ENCODE data around the gene PM20D1.
A peak's percentile ranks its signal among the peaks of the same experiment; 100 is the strongest.
"Not testable (repeated sequence)": the region's sequence is repeated elsewhere in the genome, so short reads cannot be mapped to it uniquely, and the experiment has no call there.

PM20D1 gene

DNA sequence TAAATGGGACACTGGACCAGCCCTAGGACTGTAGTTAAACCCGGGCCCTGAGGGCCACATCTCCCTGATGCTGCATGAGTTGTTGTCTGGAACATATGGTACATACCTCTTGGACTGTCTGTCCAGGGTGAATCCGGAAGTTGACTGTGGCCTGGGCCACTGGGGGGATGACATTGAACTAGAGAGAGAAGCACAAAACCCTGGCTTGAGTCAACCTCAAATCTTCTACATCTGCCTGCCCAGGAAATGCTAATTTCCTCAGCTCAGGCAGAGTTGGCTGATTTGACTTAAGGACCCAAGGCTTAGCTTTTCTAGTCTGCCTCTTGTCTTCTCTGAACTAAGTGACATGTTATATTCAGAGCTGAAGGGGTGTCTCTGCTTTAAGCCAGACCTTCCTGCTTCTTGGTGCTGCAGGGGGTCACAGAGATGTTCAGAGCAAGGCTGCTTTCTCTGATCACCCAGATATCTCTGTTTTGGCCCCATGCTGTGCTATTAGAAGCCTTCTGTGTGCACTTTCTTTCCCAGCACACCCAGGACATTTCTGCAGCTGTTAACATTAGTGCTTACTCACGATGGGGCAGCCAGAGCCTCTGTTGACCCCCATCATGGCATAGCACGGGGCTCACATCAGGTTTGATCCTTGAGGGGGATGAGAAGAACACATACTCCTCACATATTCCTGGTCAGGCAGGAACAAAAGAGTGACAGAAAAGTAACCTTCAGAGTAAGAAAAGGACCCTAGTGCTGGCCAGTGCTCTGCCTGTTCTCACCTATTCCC is 9.6 kb downstream of the PM20D1 start:
- DNase-seq (ENCODE audit: low read depth in 3 of 3), result no peak

- DNase-seq (ENCODE audit: low read depth in 3 of 3), result no peak
Observed at GRCh38 chr1:205837382-205837970, 12.5 kb downstream of the PM20D1 start.

GRCh38 chr1:205834751-205835150 is 15.2 kb downstream of the PM20D1 start:
- no peak for DNase-seq (ENCODE audit: low read depth in 3 of 3)

GRCh38 chr1:205832326-205832751 is 17.6 kb downstream of the PM20D1 start:
- DNase-seq (ENCODE audit: low read depth in 3 of 3), result no peak

DNA sequence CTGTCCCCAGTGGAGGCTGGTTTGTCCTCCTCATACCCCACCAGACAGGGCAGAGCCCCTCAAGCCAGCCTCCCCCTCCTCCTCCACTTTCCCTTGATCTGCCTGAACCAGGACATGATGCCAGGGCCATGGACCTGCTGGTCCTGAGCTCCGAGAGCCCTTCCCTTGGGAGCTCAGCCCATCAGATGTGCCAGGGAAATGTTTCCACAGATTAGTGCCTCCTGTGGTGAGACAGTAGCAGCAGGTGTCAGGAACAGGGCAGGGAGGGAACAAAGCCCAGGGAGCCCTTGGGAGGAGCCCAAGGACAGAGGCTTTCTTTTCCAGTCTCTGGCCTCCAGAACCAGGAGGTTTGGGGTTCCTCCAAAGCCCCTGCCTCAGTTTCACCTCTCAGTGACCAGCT is 22.3 kb downstream of the PM20D1 start:
- no peak for DNase-seq (ENCODE audit: low read depth in 3 of 3)

DNA sequence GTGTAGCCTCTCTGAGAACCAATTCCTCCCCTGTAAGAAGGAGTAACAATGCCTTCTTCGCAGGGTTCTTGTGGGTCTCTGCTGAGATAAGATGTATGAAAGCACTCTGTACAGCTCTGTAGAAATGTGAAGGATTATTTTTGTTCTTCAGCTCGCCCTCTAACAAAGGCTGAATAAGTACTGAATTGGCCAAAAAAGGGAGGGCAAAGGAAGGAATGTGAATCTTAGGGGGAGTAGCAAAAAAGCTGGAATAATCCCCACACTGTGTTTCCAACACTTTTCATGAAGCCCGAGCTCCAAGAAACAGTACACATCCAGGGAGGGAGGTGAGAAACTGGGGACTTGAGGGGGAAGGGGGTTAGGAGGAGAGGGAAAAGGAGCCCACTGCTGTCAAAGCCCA is 22.9 kb downstream of the PM20D1 start:
- no peak for DNase-seq (ENCODE audit: low read depth in 3 of 3)

- no peak for DNase-seq (ENCODE audit: low read depth in 3 of 3)
Observed at GRCh38 chr1:205826016-205826806, 23.7 kb downstream of the PM20D1 start.

DNA sequence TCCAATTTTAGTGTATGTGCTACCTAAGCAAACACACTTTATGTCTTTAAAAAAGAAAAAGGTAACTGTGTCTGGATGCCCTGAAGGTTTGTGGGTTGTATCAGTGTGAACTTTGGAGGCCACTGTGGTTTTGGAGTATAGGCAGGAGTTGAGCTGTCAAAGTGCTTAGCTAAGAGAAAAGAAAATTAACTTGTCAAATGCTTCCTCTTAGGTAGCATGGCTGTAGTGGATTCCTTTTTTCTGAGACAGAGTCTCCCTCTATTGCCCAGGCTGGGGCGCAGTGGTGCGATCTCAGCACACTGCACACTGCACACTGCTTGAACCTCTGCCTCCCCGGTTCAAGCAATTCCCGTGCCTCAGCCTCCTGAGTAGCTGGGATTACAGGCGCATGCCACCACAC is 25.8 kb downstream of the PM20D1 start:
- no peak for DNase-seq (ENCODE audit: low read depth in 3 of 3)

- not testable (repeated sequence) for DNase-seq (ENCODE audit: low read depth in 3 of 3)
Observed at GRCh38 chr1:205823260-205823659, 26.7 kb downstream of the PM20D1 start.

DNA sequence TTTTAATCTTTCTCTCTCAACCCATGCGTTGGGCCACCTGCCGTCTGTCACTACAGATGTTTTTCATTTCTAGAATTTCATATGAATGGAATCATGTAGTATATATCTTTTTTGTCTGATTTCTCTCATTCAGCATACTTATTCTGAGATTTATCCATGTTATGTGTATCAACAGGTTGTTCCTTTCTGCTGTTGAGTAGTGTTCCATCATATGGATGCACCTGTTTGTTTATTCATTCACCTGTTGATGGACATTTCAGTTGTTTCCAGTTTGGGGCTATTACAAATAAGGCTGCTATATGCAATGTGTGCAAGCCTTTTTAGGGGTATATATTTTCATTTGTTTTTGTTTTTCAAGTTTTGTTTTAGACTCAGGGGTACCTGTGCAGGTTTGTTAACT is 27.5 kb downstream of the PM20D1 start:
- DNase-seq (ENCODE audit: low read depth in 3 of 3), result no peak

DNA sequence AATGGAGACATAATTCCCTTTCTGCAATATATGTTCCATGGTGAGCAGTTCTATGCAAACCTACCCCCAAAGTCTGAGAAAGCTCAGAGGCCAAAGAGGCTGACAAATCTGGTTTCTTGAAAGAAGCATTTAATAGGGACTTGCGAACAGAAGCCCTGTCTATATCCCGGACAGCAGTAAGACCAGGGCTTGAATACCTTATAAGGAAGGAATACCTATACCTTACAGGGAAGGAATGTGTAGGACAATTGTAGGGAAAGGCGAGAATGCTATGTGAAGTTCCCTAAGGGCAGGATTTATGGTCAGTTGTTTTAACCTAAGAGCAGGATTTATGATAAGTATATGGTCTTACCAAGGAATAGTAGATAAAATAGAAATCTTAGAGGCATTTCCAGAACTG is 31.9 kb downstream of the PM20D1 start:
- no peak for DNase-seq (ENCODE audit: low read depth in 3 of 3)

GRCh38 chr1:205817364-205817763 is 32.6 kb downstream of the PM20D1 start:
- no peak for DNase-seq (ENCODE audit: low read depth in 3 of 3)

- no peak for DNase-seq (ENCODE audit: low read depth in 3 of 3)
Observed at GRCh38 chr1:205813755-205814058, 36.2 kb downstream of the PM20D1 start.

DNA sequence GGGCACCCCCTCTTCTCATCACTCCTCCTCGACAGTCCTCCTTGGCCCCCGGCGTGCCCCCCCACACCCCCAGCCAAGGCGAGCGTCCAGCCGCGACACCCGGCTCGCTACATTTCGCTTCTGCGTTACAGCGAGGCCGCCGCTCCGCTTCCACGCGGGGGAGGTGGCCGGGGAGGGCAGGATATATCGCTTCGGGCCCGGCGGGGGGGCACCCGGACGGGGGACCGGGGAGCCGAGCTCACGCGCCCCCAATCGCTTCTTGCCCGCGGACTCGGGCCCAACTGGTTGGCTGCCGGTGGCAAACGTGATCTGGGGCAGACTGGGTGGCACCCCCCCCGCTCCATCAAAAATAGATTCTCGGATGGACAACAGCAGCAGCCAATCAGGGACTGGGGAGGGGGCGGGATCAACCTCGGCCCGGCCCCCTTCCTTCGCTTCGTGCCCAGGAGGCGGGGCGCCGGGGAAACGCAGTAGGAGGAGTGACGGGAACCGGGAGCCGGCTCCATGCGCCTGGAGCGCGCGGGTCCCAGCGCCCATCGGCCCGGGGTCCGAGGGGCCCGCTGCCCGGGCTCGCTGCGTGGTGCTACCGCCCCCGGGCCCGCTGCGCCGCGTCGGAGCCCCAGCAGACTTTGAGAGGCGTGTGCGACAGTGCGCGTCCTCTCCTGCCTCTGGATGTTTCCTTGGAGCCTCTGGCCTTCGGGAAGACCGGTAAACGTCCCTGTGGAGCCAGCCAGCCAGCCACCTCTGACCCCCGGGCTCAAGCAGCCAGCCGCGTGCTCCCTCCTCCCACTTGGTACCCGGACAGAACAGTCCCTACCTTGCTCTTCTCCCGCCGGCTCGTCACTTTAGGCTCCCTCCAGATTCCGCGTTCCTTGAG is 36.8 kb downstream of the PM20D1 start, which contains the start of gene SLC41A1:
Gene SLC41A1, minus strand, starts transcription at position 321 of the 877 bp plus-strand sequence. CDS start 2,757 bp downstream, outside the sequence.
- peak; percentile 76 to 89 (median 78) for DNase-seq (ENCODE audit: low read depth in 3 of 3)

GRCh38 chr1:205812271-205812877 is 37.6 kb downstream of the PM20D1 start:
- DNase-seq (ENCODE audit: low read depth in 3 of 3), result peak in 1 of 3 experiments; percentile 4

- no peak for DNase-seq (ENCODE audit: low read depth in 3 of 3)
Observed at GRCh38 chr1:205811660-205812059, 38.3 kb downstream of the PM20D1 start.

DNA sequence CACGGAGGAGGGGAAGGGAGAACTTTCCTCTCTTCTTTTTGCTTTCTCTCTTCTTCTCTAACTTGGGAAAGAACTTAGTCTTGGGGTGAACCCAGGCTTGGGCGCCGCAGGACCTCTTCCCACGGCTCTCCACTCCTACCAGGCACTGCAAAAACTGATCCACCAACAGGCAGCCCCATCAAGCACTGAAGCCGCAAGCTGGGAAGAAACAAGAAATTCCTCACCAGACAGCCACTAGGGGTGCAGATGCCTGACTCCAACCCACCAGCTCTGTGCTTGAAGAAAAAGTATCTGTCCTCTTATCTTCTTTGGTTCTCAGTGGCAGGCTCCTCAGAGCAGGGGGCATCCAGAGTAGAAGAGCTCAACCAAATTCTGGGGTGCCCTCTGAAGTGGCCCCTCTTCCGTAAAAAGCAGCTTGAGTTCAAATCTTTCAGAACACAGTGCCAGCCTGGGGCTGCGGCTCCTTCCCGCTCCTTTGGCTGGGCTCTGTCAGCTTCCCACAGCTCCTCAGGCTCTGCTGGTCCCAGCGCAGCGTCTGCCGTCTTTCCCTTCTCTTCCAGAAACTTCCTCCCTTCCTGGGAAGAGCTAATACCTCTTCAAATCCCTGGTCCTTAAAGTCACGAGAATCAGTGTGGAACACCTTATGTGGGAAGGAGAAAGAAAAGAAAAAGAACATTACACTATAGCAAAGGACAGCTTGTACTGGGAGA is 39.3 kb downstream of the PM20D1 start:
- no peak for DNase-seq (ENCODE audit: low read depth in 3 of 3)

DNA sequence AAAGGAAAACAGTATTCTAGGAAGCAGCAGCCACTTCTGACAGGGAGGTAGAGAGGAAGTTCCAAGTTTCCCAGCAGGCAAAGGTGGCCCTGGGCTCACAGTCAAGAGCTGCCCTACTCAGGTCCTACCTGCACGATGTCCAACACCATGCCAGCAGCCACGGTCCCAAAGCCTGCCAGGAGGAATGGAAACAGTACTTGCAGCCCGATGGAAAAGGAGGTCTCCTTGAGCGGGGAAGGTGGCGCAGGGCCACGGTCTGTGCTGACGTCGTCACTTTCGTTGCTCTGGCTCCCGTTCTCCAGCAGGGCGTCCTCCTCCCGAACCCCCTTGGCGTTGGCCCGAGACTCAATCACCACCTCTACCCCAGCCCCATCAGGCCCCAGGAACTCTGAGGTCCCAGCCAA is 40.0 kb downstream of the PM20D1 start:
- no peak for DNase-seq (ENCODE audit: low read depth in 3 of 3)

- DNase-seq (ENCODE audit: low read depth in 3 of 3), result no peak
Observed at GRCh38 chr1:205809469-205809868, 40.5 kb downstream of the PM20D1 start.

GRCh38 chr1:205805082-205805711 is 44.7 kb downstream of the PM20D1 start:
- peak in 1 of 3 experiments; percentile 55 for DNase-seq (ENCODE audit: low read depth in 3 of 3)
